K562 (cell line): ENCODE measurements around the gene ADM5. TPM values are rescaled to one million over a fixed set of nuclear protein-coding genes. Genes with fewer than 3 reads are reported as not detected.

ENCODE experiments used
- ADNP ChIP-seq: fragments of 200-800 bp; sonication (Bioruptor generic); IDR thresholded peaks from 2 replicates; pipeline ENCODE4 v1.6.1; 2016; ENCODE audit warnings: missing genetic modification characterization, missing compliant biosample characterization
- ARNT ChIP-seq, 2 experiments: fragments of 450-650 bp; IDR thresholded peaks; 2 replicates each; pipeline ENCODE4 v1.6.1; 2016; ENCODE audit warnings: mild to moderate bottlenecking in 1 of 2
- CBX1 ChIP-seq: sonication (generic); IDR thresholded peaks from 2 replicates; pipeline ENCODE4 v1.6.1; 2016; ENCODE audit warnings: antibody characterized with exemption, low read depth, mild to moderate bottlenecking
- CBX2 ChIP-seq: fragments of 200-600 bp; sonication (generic); IDR thresholded peaks from one replicate; pipeline ENCODE4 v1.6.1; 2012; ENCODE audit warnings: mild to moderate bottlenecking, low read length, inconsistent platforms; ENCODE audit not compliant: insufficient read depth, poor library complexity, severe bottlenecking
- CXXC5 ChIP-seq: fragments of 250-450 bp; sonication (Bioruptor Pico); IDR thresholded peaks from 2 replicates; pipeline ENCODE4 v1.8.0; 2022; ENCODE audit warnings: inconsistent platforms, mild to moderate bottlenecking, moderate library complexity
- GATAD2A ChIP-seq: fragments of 450-650 bp; IDR thresholded peaks from 2 replicates; pipeline ENCODE4 v1.6.1; 2017
- HLTF ChIP-seq: fragments of 450-650 bp; IDR thresholded peaks from 2 replicates; pipeline ENCODE4 v1.6.1; 2016
- KLF10 ChIP-seq: fragments of 250-450 bp; sonication (Bioruptor Pico); IDR thresholded peaks from 2 replicates; pipeline ENCODE4 v1.6.1; 2021; ENCODE audit warnings: matching md5 sums
- POLR2AphosphoS5 ChIP-seq: IDR thresholded peaks from 2 replicates; pipeline ENCODE4 v1.6.1; 2011; ENCODE audit warnings: mild to moderate bottlenecking, low read depth, low read length, moderate library complexity; ENCODE audit not compliant: control insufficient read depth, insufficient read depth
- POU5F1 ChIP-seq: fragments of 150-350 bp; IDR thresholded peaks from 2 replicates; pipeline ENCODE4 v1.6.1; 2014; ENCODE audit warnings: borderline replicate concordance, low read length, low read depth, mild to moderate bottlenecking; ENCODE audit not compliant: partially characterized antibody
- RBM34 ChIP-seq: fragments of 200-400 bp; formaldehyde crosslinking; IDR thresholded peaks from 2 replicates; pipeline ENCODE4 v1.6.1; 2018; ENCODE audit warnings: low read length, borderline replicate concordance; ENCODE audit not compliant: insufficient read depth
- RUNX1 ChIP-seq: sonication (generic); IDR thresholded peaks from 2 replicates; pipeline ENCODE4 v1.6.1; 2016; ENCODE audit warnings: antibody characterized with exemption, low read depth
- SMARCB1 ChIP-seq: IDR thresholded peaks from 2 replicates; pipeline ENCODE4 v1.6.1; 2011; ENCODE audit warnings: improper control_type of control experiment, low read depth; ENCODE audit not compliant: insufficient read length
- SMARCC2 ChIP-seq: fragments of 450-650 bp; IDR thresholded peaks from 2 replicates; pipeline ENCODE4 v1.6.1; 2017; ENCODE audit warnings: antibody characterized with exemption, moderate library complexity, mild to moderate bottlenecking, low read depth
- SRSF9 ChIP-seq: fragments of 200-400 bp; formaldehyde crosslinking; IDR thresholded peaks from 2 replicates; pipeline ENCODE4 v1.6.1; 2017; ENCODE audit warnings: low read depth, low read length, borderline replicate concordance
- XRCC4 ChIP-seq: IDR thresholded peaks from one replicate; pipeline ENCODE4 v1.6.1; 2011; ENCODE audit not compliant: insufficient read depth, insufficient read length; ENCODE audit errors: extremely low read depth
- XRCC5 ChIP-seq: fragments of 200-400 bp; formaldehyde crosslinking; IDR thresholded peaks from 2 replicates; pipeline ENCODE4 v1.6.1; 2017; ENCODE audit warnings: low read depth, mild to moderate bottlenecking, low read length
- ZBTB7A ChIP-seq: IDR thresholded peaks from 2 replicates; pipeline ENCODE4 v1.6.1; 2011; ENCODE audit warnings: low read depth, mild to moderate bottlenecking, low read length, moderate library complexity, borderline replicate concordance; ENCODE audit not compliant: control insufficient read depth
- ZBTB8A ChIP-seq: fragments of 450-650 bp; IDR thresholded peaks from 2 replicates; pipeline ENCODE4 v1.6.1; 2018; ENCODE audit warnings: mild to moderate bottlenecking, moderate library complexity; ENCODE audit not compliant: partially characterized antibody
- ZKSCAN3 ChIP-seq: fragments of 250-450 bp; sonication (Bioruptor Pico); IDR thresholded peaks from 2 replicates; pipeline ENCODE4 v1.4.0; 2020
- polyA plus RNA-seq, 8 experiments: library from polyadenylated mRNA; depleted of rRNA in 4 of 8; stranded (reverse) in 5 of 8; unstranded in 3 of 8; fragments of >200 nt; fragmentation: Nextera tagmentation in 2 of 8; fragmentation: Illumina TruSeq in 1 of 8; extraction: Ambion mirVana in 2 of 8; extraction: Trizol in 1 of 8; gene quantifications; 2 replicates each; pipeline versions ENCODE4 v1.2.1 to v1.2.3, GENCODE V29; 2011 to 2014; ENCODE audit warnings: inconsistent platforms in 1 of 8, missing spikeins in 1 of 8
- total RNA-seq, 7 experiments: library from RNA; depleted of rRNA in 6 of 7; stranded (reverse); fragments of >200 nt in 6 of 7; fragmentation: Illumina TruSeq in 2 of 7; extraction: Trizol in 2 of 7; gene quantifications; 2 replicates each; pipeline versions ENCODE4 v1.2.1 to v1.2.3, GENCODE V29; 2011 to 2021; ENCODE audit warnings: low replicate concordance in 1 of 7
- TF ChIP-seq, protein P1 (sequence below): fragments of 250-450 bp; sonication (Bioruptor Pico); IDR thresholded peaks from 2 replicates; pipeline ENCODE4 v1.4.0; 2020; ENCODE audit warnings: mild to moderate bottlenecking, moderate library complexity
- TF ChIP-seq, protein P2 (sequence below): fragments of 250-450 bp; sonication (Bioruptor Pico); IDR thresholded peaks from 2 replicates; pipeline ENCODE4 v1.5.0; 2022; ENCODE audit warnings: mild to moderate bottlenecking

The ADM5 gene
- total and polyA plus RNA-seq, 9 of the 15 experiments (the other 6 are each of a cell fraction or from before 2014, with no cell fraction given), result 0.13 to 8.4 (median 2.0) TPM; not detected in 1

DNA sequence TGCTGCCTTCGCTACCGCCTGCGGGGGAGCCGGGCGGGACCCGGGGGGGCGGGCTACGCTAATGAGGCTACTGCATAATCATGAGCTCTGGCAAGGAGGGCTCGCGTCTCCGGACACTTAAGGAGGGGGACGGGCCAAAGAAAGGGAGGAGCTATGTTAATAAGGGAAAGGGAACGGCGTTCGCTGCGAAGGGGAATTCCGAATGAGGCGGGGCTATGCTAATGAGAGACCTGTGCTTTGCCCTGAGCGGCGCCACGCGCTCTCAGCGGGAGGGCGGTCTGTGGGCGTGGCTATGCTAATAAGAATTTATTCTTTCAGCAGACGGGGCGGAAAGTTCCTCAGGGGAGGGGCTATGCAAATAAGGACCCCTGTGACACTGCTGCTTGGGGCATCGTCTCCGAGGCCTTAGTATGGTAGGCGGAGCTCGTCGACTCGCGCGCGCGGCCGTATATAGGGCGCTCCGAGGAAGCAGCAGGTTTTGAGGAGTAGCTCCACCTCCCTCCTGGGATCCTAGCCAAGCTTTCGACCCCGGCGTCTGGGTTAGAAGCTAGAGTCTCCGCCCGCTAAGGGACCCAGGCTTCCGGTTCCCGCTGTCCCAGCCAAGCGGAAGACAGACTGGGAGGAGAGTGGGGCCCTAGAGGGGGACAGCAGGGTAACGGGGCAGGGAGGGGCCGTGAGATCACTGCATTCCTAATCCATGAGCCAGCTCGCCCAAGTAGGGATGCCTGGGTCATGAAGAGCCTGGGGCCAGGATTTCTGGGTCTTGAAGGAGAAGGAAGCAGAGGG is 49.1 kb upstream of the ADM5 start, which contains the start of gene RRAS (continued):
- TF ChIP-seq ZBTB7A (peak; percentile 89; the same call in 1 of the 2 replicates), GATAD2A (peak; percentile 70), ZBTB8A (no peak), ADNP (tag) (no peak), RBM34 (no peak), CBX1 (no peak), SMARCC2 (0 out of 2 replicates have a peak, but pooled peaks have one; percentile 32), CBX2 (no peak), CXXC5 (peak; percentile 82), RUNX1 (no peak), ARNT (IDR thresholded peaks at IDR 0.05) (0 out of 4 replicates have a peak, but pooled peaks have one; percentile 38 to 51), SRSF9 (no peak), SMARCB1 (no peak), KLF10 (no peak), POLR2AphosphoS5 (peak; percentile 75), HLTF (peak; percentile 51; the same call in 1 of the 2 replicates), ZKSCAN3 (CRISPR knock-in tag) (no peak), POU5F1 (no peak), XRCC4 (no peak), XRCC5 (peak; percentile 85; the same call in 1 of the 2 replicates)
- TF ChIP-seq, protein P1, sequence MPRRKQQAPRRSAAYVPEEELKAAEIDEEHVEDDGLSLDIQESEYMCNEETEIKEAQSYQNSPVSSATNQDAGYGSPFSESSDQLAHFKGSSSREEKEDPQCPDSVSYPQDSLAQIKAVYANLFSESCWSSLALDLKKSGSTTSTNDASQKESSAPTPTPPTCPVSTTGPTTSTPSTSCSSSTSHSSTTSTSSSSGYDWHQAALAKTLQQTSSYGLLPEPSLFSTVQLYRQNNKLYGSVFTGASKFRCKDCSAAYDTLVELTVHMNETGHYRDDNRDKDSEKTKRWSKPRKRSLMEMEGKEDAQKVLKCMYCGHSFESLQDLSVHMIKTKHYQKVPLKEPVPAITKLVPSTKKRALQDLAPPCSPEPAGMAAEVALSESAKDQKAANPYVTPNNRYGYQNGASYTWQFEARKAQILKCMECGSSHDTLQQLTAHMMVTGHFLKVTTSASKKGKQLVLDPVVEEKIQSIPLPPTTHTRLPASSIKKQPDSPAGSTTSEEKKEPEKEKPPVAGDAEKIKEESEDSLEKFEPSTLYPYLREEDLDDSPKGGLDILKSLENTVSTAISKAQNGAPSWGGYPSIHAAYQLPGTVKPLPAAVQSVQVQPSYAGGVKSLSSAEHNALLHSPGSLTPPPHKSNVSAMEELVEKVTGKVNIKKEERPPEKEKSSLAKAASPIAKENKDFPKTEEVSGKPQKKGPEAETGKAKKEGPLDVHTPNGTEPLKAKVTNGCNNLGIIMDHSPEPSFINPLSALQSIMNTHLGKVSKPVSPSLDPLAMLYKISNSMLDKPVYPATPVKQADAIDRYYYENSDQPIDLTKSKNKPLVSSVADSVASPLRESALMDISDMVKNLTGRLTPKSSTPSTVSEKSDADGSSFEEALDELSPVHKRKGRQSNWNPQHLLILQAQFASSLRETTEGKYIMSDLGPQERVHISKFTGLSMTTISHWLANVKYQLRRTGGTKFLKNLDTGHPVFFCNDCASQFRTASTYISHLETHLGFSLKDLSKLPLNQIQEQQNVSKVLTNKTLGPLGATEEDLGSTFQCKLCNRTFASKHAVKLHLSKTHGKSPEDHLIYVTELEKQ, result no peak
- TF ChIP-seq, protein P2, sequence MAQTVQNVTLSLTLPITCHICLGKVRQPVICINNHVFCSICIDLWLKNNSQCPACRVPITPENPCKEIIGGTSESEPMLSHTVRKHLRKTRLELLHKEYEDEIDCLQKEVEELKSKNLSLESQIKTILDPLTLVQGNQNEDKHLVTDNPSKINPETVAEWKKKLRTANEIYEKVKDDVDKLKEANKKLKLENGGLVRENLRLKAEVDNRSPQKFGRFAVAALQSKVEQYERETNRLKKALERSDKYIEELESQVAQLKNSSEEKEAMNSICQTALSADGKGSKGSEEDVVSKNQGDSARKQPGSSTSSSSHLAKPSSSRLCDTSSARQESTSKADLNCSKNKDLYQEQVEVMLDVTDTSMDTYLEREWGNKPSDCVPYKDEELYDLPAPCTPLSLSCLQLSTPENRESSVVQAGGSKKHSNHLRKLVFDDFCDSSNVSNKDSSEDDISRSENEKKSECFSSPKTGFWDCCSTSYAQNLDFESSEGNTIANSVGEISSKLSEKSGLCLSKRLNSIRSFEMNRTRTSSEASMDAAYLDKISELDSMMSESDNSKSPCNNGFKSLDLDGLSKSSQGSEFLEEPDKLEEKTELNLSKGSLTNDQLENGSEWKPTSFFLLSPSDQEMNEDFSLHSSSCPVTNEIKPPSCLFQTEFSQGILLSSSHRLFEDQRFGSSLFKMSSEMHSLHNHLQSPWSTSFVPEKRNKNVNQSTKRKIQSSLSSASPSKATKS, result no peak
